ENCODE data around the gene C5.
A peak's percentile ranks its signal among the peaks of the same experiment; 100 is the strongest.

Gene C5

DNA sequence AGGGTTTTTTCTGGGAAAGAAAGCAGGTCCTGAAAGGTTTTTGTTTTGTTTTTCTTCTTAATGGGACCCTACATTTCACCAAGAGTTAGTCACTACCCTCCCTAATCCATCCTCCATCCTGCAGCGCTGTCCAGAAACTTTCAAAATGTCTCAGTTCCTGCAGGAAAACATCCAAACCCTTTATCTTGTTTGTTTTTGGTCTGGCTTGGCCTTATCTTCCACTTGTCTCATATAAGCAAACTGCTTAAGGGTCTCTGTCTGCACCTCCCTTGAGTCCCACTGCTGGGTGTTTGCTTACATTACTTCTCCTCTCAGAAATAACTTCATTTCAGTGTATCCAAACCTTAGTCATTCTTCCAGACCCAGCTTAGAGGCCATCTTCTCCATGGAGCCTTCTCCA is 112.5 kb downstream of the C5 start:
- DNase-seq: no peak

DNA sequence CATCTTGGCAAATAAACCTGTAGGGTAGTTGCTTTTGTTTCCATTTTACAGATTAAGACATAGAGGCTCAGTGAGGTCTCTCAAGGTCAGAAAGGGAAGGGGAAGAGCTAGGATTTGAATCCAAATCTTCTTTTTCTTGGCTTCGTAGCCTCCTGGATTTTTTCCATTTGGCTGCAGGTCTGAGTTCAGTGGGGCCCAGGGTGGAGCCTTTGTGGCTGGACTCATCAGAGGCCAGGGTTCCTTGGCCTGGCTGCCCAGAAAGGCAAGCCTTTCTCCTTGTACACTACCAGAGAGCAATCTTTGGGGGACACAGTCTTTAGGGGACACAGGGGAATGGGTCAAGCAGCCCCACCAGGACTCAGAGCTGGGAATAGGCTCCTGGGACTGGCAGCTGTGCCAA is 112.9 kb downstream of the C5 start:
- no peak for DNase-seq

DNA sequence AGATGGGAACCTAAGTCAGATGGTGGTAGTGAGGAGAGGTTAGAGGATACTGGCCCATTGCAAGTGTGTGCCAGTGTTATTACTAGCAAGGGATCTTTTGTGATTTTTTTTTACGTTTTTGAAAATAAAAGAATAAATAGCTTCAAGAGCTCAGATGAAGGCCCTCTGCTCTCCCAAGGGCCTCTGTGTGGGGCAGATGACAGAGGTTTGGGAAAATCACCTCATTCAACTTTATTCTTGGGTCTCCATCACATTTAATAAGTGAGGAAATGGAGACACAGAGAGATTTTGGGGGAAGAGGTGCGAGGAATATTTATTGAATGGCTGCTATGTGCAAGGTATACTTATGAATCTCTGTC is 113.3 kb downstream of the C5 start:
- DNase-seq: no peak

DNA sequence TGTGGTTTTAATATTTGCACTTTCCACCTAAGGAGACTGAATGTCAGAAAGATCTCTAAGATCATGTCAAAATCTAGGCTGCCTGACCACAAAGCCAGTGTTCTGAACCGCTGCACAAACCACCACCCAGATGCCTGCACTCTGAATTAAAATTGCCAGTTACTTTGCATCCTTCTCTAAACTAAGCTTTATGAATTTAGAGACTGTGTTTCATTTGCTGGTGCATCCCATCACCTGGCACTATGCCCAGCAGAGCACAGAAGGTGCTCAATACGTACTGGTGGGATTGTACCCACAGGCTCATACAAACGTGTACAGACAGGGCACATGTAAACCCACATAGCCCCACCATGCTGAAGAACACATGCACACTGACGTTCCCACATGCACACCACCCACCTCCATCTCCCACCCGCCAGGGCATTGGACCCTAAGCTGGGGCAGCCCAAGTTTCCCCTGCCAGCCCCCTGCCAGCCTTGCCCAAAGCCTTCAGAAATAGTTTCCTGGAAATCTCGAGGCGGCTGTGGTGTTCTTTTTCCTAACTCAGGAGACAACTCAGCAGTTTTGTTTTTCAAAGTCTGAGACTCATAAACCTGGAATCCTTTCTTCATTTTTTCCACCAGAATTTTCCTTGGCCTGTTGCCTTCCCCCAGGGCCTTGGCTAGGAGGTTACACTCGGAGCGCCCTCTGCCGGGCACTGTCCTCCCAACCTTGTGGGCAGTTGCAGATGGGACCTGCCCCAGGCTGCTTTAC is 113.9 kb downstream of the C5 start:
- peak; percentile 89 for DNase-seq

DNA sequence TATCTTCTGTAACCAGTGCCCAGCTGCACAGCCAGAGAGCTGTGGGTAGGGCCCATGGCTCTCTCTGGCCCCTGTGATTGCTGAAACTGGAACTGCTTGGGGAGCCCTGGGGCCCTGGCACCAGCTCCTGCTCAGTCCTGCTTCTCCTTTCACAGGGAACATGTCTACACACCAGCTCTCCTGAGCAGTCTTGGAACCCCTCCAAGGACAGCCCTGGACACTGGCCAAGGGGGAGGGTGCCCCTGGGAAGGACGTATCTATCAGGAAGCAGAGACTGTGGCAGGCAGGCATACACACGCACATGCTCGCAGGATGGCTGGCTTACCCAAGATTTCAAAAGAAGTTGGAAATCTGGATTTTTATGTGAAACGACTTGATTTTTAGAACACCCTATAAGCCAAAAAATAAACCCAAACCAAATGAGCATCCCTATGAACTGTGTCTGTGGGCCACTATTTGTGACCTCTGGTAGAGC is 114.7 kb downstream of the C5 start:
- DNase-seq: peak; percentile 74

DNA sequence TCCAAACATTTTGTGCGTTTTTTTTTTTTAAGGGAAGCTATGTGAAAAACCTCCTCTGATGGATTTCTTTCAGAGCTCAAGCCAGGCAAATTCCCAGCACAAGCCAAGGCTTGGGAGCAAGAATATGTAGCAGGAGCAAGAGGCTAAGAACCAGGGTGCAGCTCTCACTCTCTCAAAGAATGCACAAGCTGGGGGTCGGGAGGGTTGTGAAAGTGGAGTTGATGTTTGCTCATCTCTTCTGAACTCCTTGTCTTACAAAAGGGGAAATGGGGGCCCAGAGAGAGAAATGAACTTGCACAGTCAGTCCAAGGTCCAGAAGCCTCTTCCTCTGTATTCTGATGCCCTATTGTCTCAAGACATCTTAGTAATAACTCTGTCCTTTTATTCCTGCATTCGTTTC is 115.8 kb downstream of the C5 start:
- DNase-seq: no peak

DNA sequence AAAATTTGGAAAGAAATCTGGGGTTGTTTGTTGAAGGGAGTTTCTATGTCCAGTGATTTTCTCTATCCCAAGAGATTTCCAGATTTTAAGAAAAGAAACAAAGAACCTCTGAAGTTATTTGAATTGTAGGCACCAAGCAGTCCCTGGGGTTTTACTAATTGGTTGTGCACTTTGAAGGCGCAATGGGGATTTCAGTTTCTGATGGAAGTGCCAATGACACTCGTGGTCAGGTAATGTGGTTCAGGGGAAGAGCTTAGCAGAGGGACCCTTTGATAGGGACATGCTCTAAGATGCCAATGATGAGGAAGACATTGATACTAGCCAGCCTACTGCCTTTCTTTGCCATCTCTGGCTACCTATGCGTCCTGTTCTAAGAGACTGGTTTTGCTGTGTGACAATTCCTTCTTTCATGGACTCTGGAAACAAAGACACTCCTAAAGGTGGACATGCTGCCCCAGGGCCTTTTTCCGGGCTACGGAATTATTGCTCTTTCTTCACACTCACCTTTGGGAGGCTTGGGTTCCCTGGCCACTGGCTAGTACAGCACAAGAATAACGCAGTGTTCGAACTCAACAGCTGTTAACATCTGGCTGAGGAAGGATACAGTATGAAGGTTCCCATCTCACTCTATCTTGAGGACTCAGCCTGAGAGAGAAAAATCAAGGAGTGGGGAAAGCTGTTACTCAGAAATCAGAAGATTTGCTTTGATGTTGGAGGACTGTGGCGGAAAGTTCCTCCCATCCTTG is 116.6 kb downstream of the C5 start:
- no peak for DNase-seq

DNA sequence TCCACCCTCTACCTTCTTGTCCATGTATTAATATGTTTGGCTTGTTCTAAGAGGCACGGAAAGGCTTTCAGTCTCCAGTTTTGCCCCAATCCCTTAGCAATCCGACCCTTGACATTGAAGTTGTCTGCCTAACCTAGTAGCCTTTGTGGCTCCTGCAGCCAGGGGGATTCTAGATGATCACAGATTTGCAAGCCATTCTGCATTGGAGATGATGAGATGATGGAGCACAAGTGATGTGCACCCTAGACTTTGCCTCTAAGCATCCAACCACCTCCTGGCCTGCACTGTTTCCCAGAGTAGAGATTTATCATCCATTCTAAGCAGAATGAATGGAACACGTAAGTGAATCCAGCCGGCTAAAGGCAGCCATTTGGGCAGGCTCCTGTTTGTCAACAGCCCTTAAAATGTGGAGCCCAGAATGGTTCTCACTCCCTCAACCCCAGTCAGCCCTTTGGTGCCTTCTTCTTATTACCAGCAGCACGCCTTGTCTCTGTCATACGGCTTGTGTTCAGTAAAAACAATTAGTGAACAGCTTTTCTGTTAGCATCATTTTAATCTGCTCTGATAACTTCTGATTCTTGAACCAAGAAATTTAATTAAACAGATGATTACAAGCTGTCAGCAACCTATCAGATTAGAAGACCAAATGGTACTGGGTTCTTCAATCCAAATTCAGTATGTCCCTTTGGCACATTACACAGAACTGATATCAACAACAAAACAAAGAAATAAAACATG is 117.8 kb downstream of the C5 start:
- DNase-seq: no peak

DNA sequence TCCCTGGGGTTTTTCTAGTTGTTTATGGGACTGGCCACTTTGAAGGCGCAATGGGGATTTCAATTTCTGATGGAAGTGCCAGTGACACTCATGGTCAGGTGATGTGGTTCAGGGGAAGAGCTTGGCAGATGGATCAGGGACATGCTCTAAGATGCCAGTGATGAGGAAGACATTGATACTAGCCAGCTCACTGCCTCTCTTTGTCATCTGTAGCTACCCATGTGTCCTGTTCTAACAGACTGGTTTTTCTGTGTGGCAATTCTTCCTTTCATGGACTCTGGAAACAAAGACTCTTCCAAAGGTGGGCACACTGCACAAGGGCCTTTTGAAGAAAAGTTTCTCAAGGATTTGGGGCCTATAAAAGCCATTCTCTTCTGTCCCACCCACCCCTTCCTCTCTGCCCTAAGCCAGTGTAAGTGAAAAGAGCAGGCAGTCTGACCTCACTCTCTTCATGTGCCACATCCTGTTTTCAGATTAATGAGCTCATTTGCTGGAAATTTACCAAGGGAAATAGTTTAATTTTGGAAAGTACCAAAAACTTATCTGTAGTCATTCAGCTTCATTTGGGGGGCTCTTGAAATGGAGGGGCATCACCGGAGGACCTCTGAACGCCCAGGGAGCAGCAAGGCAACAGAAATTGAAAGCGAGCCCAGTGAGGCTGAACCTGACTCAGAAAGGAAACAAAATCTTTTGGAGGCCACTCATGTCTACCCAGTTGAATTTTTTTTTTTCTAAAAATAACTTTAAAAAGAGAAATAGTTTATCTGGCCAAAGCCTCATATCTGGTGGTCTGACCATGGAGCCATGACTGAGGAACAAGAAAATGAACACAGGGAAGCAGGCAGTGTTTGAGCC is 118.6 kb downstream of the C5 start:
- no peak for DNase-seq

DNA sequence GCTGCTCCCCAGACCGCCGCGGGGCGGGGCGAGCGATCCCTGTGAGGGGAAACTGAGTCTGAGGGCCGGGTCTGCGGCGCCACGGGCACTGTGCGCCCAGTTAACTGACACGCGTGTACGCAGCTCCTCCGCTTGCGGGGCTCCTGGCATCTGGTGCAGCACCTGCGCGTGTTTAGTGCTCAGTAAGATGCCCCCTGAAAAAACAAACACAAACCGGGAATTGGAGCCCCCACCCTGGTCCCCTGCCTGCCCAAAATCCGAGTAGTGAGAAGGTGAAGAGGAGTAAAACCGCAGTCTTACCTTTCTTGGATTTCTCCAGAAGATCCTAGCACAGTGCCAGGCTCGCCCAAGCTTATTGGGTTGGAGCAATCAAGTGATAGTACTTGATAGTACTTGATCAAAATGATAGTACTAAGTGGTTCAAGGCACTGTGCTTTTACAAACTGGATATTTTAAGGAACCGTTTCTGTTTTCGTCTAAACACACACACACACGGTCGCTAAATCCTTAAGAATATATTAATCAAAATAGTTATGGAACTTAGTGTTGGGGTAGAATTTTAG is 120.8 kb downstream of the C5 start:
- no peak for DNase-seq

DNA sequence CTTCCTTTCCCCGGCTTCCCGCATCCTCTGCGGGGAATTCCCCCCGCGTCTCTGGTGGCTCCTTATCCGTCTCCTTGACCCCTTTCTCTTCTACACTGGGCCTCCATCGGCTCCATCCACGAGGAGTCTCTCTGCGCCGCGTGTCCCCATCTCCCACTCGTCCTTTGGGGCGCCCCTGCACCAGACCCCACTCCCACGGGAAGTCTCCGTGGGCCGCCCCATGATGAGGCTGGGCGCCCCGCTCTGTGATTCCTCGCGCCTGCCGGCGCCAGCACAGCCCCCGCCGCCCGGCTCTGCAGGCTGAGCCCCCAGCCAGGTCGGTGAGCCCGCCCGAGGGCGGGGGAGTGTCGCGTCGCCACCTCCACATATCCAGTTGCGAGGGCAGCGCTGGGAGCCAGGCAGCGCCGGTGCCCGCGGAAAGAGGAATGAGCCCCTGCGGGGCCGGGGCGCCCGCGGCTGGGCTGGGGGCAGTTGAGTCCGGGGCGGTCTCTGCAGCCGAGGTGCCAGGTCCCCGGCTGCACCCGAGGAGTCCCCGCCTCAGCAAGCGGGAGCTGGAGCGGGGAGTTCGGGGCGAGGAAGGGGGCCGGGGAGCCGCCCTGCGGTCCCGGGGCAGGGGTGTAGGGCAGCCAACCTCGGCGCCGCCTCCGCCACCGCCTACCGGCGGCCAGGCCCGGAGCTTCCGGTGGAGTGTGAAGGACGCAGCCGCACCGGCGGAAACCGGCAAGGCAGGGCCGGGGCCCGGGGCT is 121.4 kb downstream of the C5 start:
- DNase-seq: no peak

DNA sequence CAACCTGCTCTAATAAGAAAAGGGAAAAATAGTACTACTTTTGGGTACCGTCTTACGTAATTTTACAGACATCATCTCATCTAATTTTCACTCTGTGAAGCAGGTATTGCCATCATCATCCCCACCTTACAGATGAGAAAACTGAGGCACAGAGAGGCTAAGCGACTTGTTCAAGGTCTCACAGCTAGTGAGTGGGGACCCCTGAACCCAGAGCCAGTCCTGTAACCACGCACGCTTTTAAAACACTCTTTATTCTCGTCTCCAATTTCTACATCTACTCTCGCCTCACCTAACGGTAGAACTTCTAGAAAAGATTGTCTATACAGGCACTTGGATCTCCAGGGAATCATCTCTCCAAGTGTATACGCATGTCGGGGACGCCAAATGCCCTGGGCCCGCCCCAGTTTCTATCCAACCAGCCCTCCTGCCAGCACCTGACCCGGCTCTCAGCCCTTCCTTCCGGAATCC is 122.0 kb downstream of the C5 start:
- no peak for DNase-seq

DNA sequence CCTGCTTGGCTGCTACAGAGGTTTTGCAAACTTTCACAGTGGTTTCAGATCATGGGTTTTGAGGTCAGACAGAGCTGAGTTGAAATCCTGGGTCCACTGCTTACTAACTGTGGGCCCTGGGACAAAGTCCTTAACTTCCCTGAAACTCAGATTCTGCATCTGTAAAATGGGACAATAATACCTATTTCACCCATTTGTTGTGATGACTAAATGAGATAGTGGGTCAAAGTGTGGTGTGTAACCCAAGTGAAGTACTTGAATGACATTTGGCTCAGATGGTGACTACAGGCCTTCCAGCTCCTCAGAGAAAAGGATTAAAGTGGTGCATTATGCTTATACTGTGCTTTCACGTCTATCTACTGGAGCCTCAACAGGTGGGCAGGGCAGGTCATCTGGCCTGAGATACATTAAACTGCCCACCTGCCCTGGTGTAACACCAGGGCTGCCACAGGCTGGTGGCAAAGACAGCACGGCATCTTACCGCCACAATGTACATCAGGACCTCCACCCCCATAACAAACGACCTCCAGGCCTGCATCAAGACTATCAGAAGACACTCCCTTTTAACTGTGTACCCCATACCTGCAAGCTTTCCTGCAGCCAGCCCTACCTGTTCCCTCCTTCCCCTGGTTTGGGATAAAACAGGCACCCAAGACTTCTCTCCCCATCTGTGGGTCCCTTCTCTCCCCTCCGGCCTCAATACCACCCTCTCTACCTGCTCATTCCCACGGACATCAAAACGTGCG is 122.6 kb downstream of the C5 start:
- no peak for DNase-seq

DNA sequence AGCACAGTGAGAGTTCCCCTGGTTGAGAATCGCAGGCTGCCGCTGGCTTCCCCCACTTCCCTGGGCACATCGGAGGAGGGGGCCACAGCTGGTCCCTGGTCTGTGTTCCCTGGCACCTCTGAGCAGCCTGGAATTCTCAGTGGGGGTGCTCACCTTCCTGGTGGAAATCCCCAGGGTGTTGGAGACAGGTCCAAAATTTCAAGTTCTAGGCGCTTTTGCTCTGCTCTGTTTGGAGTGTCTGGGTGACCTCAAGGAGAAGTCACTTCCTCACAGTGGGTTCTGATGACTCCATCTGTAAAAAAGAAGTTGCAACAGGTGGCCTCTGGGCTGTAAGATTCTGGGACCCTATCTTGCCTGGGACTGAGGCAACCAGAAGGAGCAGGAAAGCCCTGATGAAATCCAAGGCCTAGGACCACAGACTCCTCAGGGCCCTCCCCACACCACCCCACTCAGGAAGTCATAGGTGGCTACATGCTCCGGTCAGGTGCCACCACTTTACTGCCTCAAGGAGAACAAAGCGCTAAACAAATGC is 123.6 kb downstream of the C5 start, which contains the start of gene TRAF1:
TSS of gene TRAF1 (minus strand) at position 400 of the 532 bp plus-strand sequence. CDS start 721 bp downstream, outside the sequence.
- no peak for DNase-seq

DNA sequence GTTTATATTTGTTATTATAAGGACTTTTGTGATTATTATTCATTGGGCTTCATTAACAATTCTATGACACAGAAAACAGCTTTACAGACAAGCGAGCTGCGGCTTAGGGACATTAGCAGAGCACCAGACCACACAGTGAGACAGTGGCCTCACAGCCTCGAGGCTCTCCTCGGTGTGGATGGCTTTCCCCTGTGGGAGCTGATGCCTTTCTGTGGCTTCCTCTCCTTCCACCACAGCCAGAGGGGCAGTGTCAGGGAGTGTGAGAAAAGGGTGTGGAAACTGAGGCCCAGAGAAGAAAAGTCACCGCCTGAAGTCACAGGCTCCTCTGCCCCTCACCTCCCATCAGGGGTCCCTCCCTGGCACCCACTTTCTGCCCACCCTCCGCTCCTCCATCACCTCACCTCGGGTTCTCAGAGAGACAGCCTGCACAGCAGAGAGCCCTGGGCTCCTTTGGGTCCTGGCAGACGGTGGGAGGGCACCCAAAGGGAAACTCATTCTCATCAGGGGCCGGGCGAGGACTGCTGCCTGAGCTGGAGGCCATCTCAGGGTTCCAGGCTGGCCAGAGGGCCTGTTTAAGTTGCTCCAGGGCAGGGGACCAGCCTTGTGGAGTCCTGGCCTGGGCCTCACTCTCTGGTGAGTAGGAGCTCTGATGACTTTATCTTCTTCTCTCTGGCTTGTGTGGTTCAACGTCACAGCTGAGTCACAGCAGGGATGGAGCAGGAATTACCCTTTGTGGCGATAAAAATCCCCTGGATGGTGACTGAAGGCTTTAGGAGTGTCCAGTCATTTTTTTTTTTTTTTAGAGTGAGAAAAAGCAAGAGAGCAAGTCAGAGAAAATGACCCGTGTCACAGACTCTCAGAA is 124.3 kb downstream of the C5 start:
- peak; percentile 76 for DNase-seq

DNA sequence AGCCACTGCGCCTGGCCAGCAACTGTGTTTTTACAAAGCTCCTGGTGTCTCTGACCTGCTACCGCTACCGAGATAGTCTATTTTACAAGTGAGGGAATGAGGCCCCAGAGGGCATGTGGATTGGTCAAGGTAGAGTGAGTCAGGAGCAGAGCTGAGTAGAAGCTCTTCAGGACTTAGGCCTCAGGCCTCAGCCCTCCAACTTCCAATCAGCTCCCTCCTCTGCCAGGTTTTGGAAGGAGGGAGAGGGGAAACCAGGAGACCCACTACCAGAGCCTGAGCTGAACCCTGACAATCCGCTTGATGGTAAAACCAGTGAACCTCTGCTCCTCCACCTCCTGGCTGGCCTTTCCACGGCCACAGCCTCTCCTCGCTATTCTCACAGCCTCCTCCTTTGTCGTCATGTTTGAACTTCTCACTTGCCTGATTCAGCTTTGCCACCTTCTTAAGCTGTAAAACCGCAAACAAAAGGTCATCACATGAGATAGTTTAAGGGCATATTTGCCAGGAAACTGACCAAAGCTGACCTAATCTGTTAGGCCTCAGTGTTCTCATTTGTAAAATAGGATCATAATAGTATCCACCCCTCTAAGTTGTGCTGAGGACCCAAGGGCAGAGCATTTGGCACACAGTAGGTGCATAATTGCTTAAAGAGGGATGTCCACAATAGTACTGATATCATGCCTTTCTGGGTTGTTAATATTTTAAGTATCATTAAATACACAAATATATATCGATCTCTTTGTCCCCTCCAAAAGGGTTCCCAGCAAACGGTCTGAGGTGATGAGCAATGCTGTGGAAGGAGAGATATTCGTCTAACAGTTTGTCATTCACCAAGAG is 125.2 kb downstream of the C5 start:
- no peak for DNase-seq

DNA sequence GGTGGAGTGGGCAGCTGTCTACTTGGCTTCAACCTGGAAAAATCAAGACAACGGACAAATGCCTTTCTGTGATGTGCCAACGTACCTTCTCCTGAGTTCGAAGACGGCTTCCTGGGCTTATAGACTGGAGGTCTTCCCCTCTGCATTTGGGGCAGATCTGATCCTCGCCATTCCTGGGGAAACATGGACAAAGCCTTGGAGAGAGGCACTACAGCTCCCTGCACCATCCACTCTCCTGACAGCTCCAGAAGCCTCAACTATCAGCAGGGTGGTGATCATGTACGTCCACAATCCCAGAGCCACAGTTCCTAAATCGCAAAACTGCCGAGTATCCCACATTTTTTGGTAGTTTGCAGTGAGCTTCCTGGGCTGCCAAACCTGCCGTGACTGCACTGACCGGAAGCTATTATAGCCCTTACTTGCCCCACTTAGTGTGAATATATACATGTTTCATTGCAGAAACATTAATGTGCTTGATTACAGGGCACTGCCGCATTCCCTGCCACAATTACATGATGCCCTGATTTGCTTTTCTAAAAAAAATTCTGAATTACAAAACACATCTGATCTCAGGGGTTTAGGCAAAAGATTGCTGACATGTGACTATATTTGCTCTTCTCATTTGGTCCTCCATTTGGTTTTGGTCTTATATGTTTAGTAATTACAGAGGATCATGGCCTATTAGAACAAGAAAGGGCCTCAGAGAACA is 126.3 kb downstream of the C5 start:
- no peak for DNase-seq

All from T1000 (cell line).